GM12878 (cell line): ENCODE results near the gene KCNN3. TPM values are rescaled to one million over a fixed set of nuclear protein-coding genes. Genes with fewer than 3 reads are reported as not detected.

Source experiments
- BCL11A ChIP-seq: IDR thresholded peaks from 2 replicates; pipeline ENCODE4 v1.6.1; 2011; ENCODE audit warnings: low read depth, low read length
- BMI1 ChIP-seq: fragments of 450-650 bp; IDR thresholded peaks from 2 replicates; pipeline ENCODE4 v1.6.1; 2016; ENCODE audit warnings: mild to moderate bottlenecking, moderate library complexity, borderline replicate concordance
- CHD2 ChIP-seq: IDR thresholded peaks from 2 replicates; pipeline ENCODE4 v1.6.1; 2011; ENCODE audit warnings: low read depth, low read length, improper control_type of control experiment, borderline replicate concordance
- CREB1 ChIP-seq: IDR thresholded peaks from 2 replicates; pipeline ENCODE4 v1.6.1; 2012; ENCODE audit warnings: low read depth, mild to moderate bottlenecking, inconsistent platforms
- EED ChIP-seq: sonication (generic); IDR thresholded peaks from 2 replicates; pipeline ENCODE4 v1.6.1; 2016; ENCODE audit warnings: antibody characterized with exemption, low read depth
- ELK1 ChIP-seq: IDR thresholded peaks from 2 replicates; pipeline ENCODE4 v1.6.1; 2012; ENCODE audit warnings: low read depth, low read length, improper control_type of control experiment
- EZH2 ChIP-seq: IDR thresholded peaks from 2 replicates; pipeline ENCODE4 v1.6.1; 2012; ENCODE audit warnings: low read depth, mild to moderate bottlenecking, control low read depth, inconsistent platforms, low read length, borderline replicate concordance; ENCODE audit not compliant: control insufficient read depth
- FOXM1 ChIP-seq: IDR thresholded peaks from 2 replicates; pipeline ENCODE4 v1.6.1; 2012; ENCODE audit warnings: low read depth, mild to moderate bottlenecking, inconsistent platforms, low read length, moderate library complexity
- HSF1 ChIP-seq: fragments of 150-350 bp; IDR thresholded peaks from 2 replicates; pipeline ENCODE4 v1.6.1; 2014; ENCODE audit warnings: mild to moderate bottlenecking, low read depth, low read length
- IKZF2 ChIP-seq, 2 experiments: fragments of 450-650 bp; IDR thresholded peaks; 2 replicates each; pipeline ENCODE4 v1.6.1; 2017; ENCODE audit warnings: mild to moderate bottlenecking in 2 of 2, moderate library complexity in 2 of 2
- IRF4 ChIP-seq: IDR thresholded peaks from 2 replicates; pipeline ENCODE4 v1.6.1; 2011; ENCODE audit warnings: low read depth, low read length
- JUNB ChIP-seq: IDR thresholded peaks from 2 replicates; pipeline ENCODE4 v1.6.1; 2016; ENCODE audit warnings: antibody characterized with exemption, mild to moderate bottlenecking
- KDM1A ChIP-seq: fragments of 200-600 bp; sonication (generic); IDR thresholded peaks from 2 replicates; pipeline ENCODE4 v1.6.1; 2016; ENCODE audit warnings: borderline replicate concordance
- MAX ChIP-seq: IDR thresholded peaks from 2 replicates; pipeline ENCODE4 v1.6.1; 2012; ENCODE audit warnings: low read depth, low read length, improper control_type of control experiment
- MEF2B ChIP-seq: fragments of 450-650 bp; IDR thresholded peaks from 2 replicates; pipeline ENCODE4 v1.6.1; 2018; ENCODE audit warnings: mild to moderate bottlenecking, moderate library complexity; ENCODE audit not compliant: partially characterized antibody, poor library complexity, severe bottlenecking
- MYB ChIP-seq: fragments of 150-350 bp; IDR thresholded peaks from 2 replicates; pipeline ENCODE4 v1.6.1; 2014; ENCODE audit warnings: mild to moderate bottlenecking, low read depth, low read length, borderline replicate concordance
- MYC ChIP-seq: IDR thresholded peaks from 2 replicates; pipeline ENCODE4 v1.6.1; 2011; ENCODE audit warnings: mild to moderate bottlenecking, low read length, moderate library complexity, inconsistent platforms; ENCODE audit not compliant: insufficient read depth, insufficient replicate concordance, insufficient read length, severe bottlenecking
- NFYB ChIP-seq: IDR thresholded peaks from 2 replicates; pipeline ENCODE4 v1.6.1; 2011; ENCODE audit warnings: low read depth, mild to moderate bottlenecking, low read length, improper control_type of control experiment, moderate library complexity; ENCODE audit not compliant: insufficient read depth
- NR2C1 ChIP-seq: fragments of 450-650 bp; IDR thresholded peaks from 2 replicates; pipeline ENCODE4 v1.6.1; 2017; ENCODE audit warnings: antibody characterized with exemption, mild to moderate bottlenecking, moderate library complexity
- PAX8 ChIP-seq: fragments of 450-650 bp; IDR thresholded peaks from 2 replicates; pipeline ENCODE4 v1.6.1; 2017; ENCODE audit warnings: mild to moderate bottlenecking, moderate library complexity
- SKIL ChIP-seq: fragments of 450-650 bp; IDR thresholded peaks from 2 replicates; pipeline ENCODE4 v1.6.1; 2017; ENCODE audit warnings: mild to moderate bottlenecking, low read depth, inconsistent platforms; ENCODE audit not compliant: poor library complexity, severe bottlenecking
- SMAD5 ChIP-seq: IDR thresholded peaks from 2 replicates; pipeline ENCODE4 v1.6.1; 2016; ENCODE audit warnings: antibody characterized with exemption, low read depth
- SREBF2 ChIP-seq: IDR thresholded peaks from 2 replicates; pipeline ENCODE4 v1.6.1; 2012; ENCODE audit warnings: mild to moderate bottlenecking, low read length
- STAT3 ChIP-seq: IDR thresholded peaks from 2 replicates; pipeline ENCODE4 v1.6.1; 2011; ENCODE audit warnings: low read depth, low read length, improper control_type of control experiment
- SUPT20H ChIP-seq: IDR thresholded peaks from 2 replicates; pipeline ENCODE4 v1.6.1; 2011; ENCODE audit warnings: low read depth, mild to moderate bottlenecking, low read length, moderate library complexity, borderline replicate concordance; ENCODE audit not compliant: control insufficient read depth
- TAF1 ChIP-seq: IDR thresholded peaks from 2 replicates; pipeline ENCODE4 v1.6.1; 2011; ENCODE audit warnings: mild to moderate bottlenecking, low read depth, low read length, borderline replicate concordance
- TARDBP ChIP-seq: IDR thresholded peaks from 2 replicates; pipeline ENCODE4 v1.6.1; 2016; ENCODE audit warnings: borderline replicate concordance
- TBL1XR1 ChIP-seq: IDR thresholded peaks from 2 replicates; pipeline ENCODE4 v1.6.1; 2012; ENCODE audit warnings: low read depth, low read length, improper control_type of control experiment
- ZNF217 ChIP-seq: fragments of 450-650 bp; IDR thresholded peaks from 2 replicates; pipeline ENCODE4 v1.6.1; 2017; ENCODE audit warnings: antibody characterized with exemption, mild to moderate bottlenecking
- polyA plus RNA-seq, 11 experiments: library from polyadenylated mRNA; depleted of rRNA in 4 of 11; unstranded in 6 of 11; stranded (reverse) in 5 of 11; fragments of >200 nt; fragmentation: Nextera tagmentation in 4 of 11; fragmentation: Illumina TruSeq in 1 of 11; extraction: Ambion mirVana in 4 of 11; extraction: Trizol in 1 of 11; gene quantifications; 1 replicate in 1 of 11; 2 replicates in 10 of 11; pipeline versions ENCODE4 v1.2.1 to v1.2.3, GENCODE V29; 2011 to 2016; ENCODE audit warnings: inconsistent platforms in 2 of 11, missing spikeins in 2 of 11, low read depth in 1 of 11
- total RNA-seq, 4 experiments: library from RNA; depleted of rRNA in 3 of 4; stranded (reverse); fragments of >200 nt in 3 of 4; fragmentation: Illumina TruSeq in 1 of 4; extraction: Trizol in 1 of 4; gene quantifications; 2 replicates each; pipeline versions ENCODE4 v1.2.1 to v1.2.3, GENCODE V29; 2013 to 2021

The KCNN3 gene
- total and polyA plus RNA-seq, 10 of the 15 experiments (the other 5 are each of a cell fraction or from before 2014, with no cell fraction given) = 3.5 to 26.4 (median 14.9) TPM

GRCh38 chr1:154784924-154785531 lies 85.1 kb downstream of the KCNN3 start (continued):
- TF ChIP-seq SKIL (no peak), BMI1 (no peak), MYB (no peak), NR2C1 (no peak), KDM1A (no peak), MAX (no peak), MEF2B (peak; percentile 24), TBL1XR1 (no peak), ELK1 (no peak), SREBF2 (no peak), JUNB (peak; percentile 59), TARDBP (no peak), CHD2 (no peak), FOXM1 (peak; percentile 43; the same call in 1 of the 2 replicates), ZNF217 (no peak), IKZF2 (IDR thresholded peaks at IDR 0.05) (peak; percentile 57 to 72; a peak in 3 of 4 replicates), STAT3 (no peak), SMAD5 (no peak), MYC (no peak), HSF1 (no peak), IRF4 (no peak), CREB1 (peak; percentile 88), EZH2 (no peak), EED (peak; percentile 57), NFYB (peak; percentile 57), TAF1 (peak; percentile 43; the same call in 1 of the 2 replicates), SUPT20H (no peak), BCL11A (no peak), PAX8 (no peak)
